ENCODE data around the gene TECPR2. TPM values are rescaled to one million over a fixed set of nuclear protein-coding genes. Genes with fewer than 3 reads are reported as not detected.
A peak's percentile ranks its signal among the peaks of the same experiment; 100 is the strongest.

The TECPR2 gene
- total RNA-seq, 2 experiments from 2014 or later, result 4.7 to 5.0 TPM

- Mint-ChIP-seq H3K9me3 (no peaks in the 10 kb centered on the region), H3K27me3 (no peaks in the 10 kb centered on the region), H3K27ac (peak overlapping the region; percentile 67), H3K4me1 (ENCODE audit: low read depth) (peaks cover 22% of the 10 kb centered on the region), H3K36me3 (ENCODE audit: low read depth) (peaks cover 3% of the 10 kb centered on the region), H3K4me3 (no peak overlapping the region)
- CTCF ChIA-PET, result interaction anchor here (1.5 to 2.2 kb wide), 4 partner anchors 11 to 63 kb away, joined by 3 to 9 read pairs (median 6); partner anchors contain the start of genes CINP and TECPR2
- POLR2A ChIA-PET, result interaction anchor here (0.6 to 1.1 kb wide), 4 partner anchors 13 to 218 kb away, joined by 3 to 8 read pairs (median 4); partner anchors contain the start of genes CINP and TECPR2
- intact Hi-C loops (cut with micrococcal nuclease), result no loop called here
- ATAC-seq (peak; percentile 91), DNase-seq (peak; percentile 18)
- no peak for TF ChIP-seq CTCF (IDR thresholded peaks at IDR 0.05)
Observed at GRCh38 chr14:102375119-102375518, 12.4 kb downstream of the TECPR2 start.

- intact Hi-C loops (cut with micrococcal nuclease), result no loop called here
- Mint-ChIP-seq H3K27me3 (no peaks in the 10 kb centered on the region), H3K36me3 (ENCODE audit: low read depth) (peaks cover 5% of the 10 kb centered on the region), H3K27ac (no peak overlapping the region), H3K4me1 (ENCODE audit: low read depth) (peaks cover 16% of the 10 kb centered on the region), H3K4me3 (no peak overlapping the region), H3K9me3 (no peaks in the 10 kb centered on the region)
- ChIA-PET POLR2A (no interaction called here), CTCF (no interaction called here)
- DNase-seq (no peak), ATAC-seq (no peak)
- no peak for TF ChIP-seq CTCF (IDR thresholded peaks at IDR 0.05)
Observed at GRCh38 chr14:102377696-102378095, 15.0 kb downstream of the TECPR2 start.

- no peak for TF ChIP-seq CTCF (IDR thresholded peaks at IDR 0.05)
- intact Hi-C loops (cut with micrococcal nuclease), result no loop called here
- no peaks in the 10 kb centered on the region for H3K9me3 Mint-ChIP-seq
- peaks cover 5% of the 10 kb centered on the region for H3K36me3 Mint-ChIP-seq (ENCODE audit: low read depth)
- H3K4me3 Mint-ChIP-seq, result no peak overlapping the region
- ChIA-PET POLR2A (no interaction called here), CTCF (no interaction called here)
- peaks cover 10% of the 10 kb centered on the region for H3K4me1 Mint-ChIP-seq (ENCODE audit: low read depth)
- H3K27ac Mint-ChIP-seq, result no peak overlapping the region
- H3K27me3 Mint-ChIP-seq, result no peaks in the 10 kb centered on the region
- ATAC-seq, result no peak
- DNase-seq, result no peak
Observed at GRCh38 chr14:102378830-102379229, 16.1 kb downstream of the TECPR2 start.

GRCh38 chr14:102387086-102387485 is 24.3 kb downstream of the TECPR2 start:
- DNase-seq, result no peak
- ATAC-seq, result no peak
- intact Hi-C loops (cut with micrococcal nuclease), result no loop called here
- Mint-ChIP-seq H3K4me1 (ENCODE audit: low read depth) (no peaks in the 10 kb centered on the region), H3K36me3 (ENCODE audit: low read depth) (no peaks in the 10 kb centered on the region), H3K4me3 (no peak overlapping the region), H3K27ac (no peak overlapping the region), H3K27me3 (no peaks in the 10 kb centered on the region), H3K9me3 (no peaks in the 10 kb centered on the region)
- no peak for TF ChIP-seq CTCF (IDR thresholded peaks at IDR 0.05)
- ChIA-PET CTCF (no interaction called here), POLR2A (no interaction called here)

- CTCF ChIA-PET, result interaction anchor here (1.0 to 1.4 kb wide), 2 partner anchors 49 to 206 kb away, joined by 3 to 6 read pairs; no protein-coding TSS in a partner anchor
- no peak overlapping the region for H3K27ac Mint-ChIP-seq
- intact Hi-C loops (cut with micrococcal nuclease), result no loop called here
- no peak overlapping the region for H3K4me3 Mint-ChIP-seq
- POLR2A ChIA-PET, result no interaction called here
- DNase-seq (no peak), ATAC-seq (no peak)
- no peaks in the 10 kb centered on the region for H3K9me3 Mint-ChIP-seq
- H3K4me1 Mint-ChIP-seq (ENCODE audit: low read depth), result peaks cover 5% of the 10 kb centered on the region
- H3K27me3 Mint-ChIP-seq, result no peaks in the 10 kb centered on the region
- H3K36me3 Mint-ChIP-seq (ENCODE audit: low read depth), result peaks cover 1% of the 10 kb centered on the region
- no peak for TF ChIP-seq CTCF (IDR thresholded peaks at IDR 0.05)
Observed at GRCh38 chr14:102389246-102389645, 26.5 kb downstream of the TECPR2 start.
